ENCODE data around the gene ZFR2.

Gene ZFR2

DNA sequence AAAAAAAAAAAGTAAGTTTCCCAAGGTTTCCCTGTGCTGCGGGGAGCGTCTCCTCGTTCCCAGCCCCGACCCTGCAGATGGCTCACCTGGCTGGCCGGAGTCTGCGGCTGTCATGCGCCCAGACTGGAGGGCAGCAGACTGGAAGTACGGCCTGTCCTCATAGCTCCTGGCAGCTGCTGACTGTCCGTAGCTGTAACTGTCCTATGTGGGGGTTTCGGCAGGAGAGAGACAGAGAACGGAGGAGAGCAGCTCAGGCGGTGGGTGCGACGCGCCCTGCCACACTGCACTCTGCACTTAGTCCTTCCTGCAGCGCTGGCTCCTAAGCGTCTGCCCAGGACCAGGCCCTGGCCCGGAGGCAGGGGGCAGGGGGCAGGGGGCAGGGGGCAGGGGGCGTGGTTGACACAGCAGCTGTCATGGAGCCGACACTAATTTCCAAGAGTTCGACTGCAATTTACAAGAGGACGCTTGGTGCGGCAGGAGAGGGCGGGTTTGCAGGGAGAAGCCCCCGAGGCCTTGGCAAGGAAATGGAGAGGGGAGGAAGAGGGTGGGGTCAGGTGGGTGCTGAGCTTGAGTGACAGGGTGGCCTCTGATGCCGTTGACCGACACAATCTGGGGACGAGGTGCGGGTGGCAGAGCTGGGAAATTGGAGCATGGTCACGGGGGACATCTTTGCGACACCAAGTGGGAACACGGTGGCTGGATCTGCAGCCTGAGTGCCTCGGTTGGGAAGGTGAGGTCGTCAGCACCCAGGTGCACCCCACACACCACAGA lies 35.1 kb downstream of the ZFR2 start:
- no peak overlapping the region for H3K4me3 ChIP-seq (ENCODE audit: low read length)
- peaks cover 50% of the 10 kb centered on the region for H3K27me3 ChIP-seq (ENCODE audit: control insufficient read depth, insufficient read depth, low read length)
- H3K4me1 ChIP-seq (ENCODE audit: control insufficient read depth, insufficient read depth, low read length): no peaks in the 10 kb centered on the region
- no peak overlapping the region for H3K4me2 ChIP-seq (ENCODE audit: low read length)
- H3K9me3 ChIP-seq (replicated peaks; ENCODE audit: low read length): peaks cover 5% of the 10 kb centered on the region
- no peaks in the 10 kb centered on the region for H3K36me3 ChIP-seq (ENCODE audit: insufficient read depth, low read length)
- H3K9ac ChIP-seq (ENCODE audit: low read depth, low read length): no peak overlapping the region

DNA sequence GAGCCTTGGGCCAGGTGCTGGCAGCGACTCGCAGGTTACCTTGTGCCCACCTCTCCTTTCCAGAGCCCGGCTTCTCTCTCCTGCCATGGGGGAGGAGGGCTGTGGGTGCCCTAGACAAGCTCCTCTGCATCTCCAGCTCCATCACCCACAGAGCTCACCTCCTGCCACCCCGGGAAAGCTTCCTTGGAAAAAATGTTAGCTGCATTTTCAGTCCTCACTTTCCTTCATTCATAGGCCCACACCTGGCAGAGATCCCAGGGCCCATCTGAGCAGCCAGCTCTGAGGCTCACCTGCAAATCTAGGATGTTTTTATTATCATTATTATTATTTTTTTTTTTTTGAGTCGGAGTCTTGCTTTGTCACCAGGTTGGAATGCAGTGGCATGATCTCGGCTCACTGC lies 36.8 kb downstream of the ZFR2 start:
- H3K4me3 ChIP-seq (ENCODE audit: low read length): no peak overlapping the region
- no peak overlapping the region for H3K9ac ChIP-seq (ENCODE audit: low read depth, low read length)
- no peak overlapping the region for H3K4me2 ChIP-seq (ENCODE audit: low read length)
- no peaks in the 10 kb centered on the region for H3K9me3 ChIP-seq (replicated peaks; ENCODE audit: low read length)
- H3K36me3 ChIP-seq (ENCODE audit: insufficient read depth, low read length): no peaks in the 10 kb centered on the region
- peaks cover 40% of the 10 kb centered on the region for H3K27me3 ChIP-seq (ENCODE audit: control insufficient read depth, insufficient read depth, low read length)
- H3K4me1 ChIP-seq (ENCODE audit: control insufficient read depth, insufficient read depth, low read length): no peaks in the 10 kb centered on the region

DNA sequence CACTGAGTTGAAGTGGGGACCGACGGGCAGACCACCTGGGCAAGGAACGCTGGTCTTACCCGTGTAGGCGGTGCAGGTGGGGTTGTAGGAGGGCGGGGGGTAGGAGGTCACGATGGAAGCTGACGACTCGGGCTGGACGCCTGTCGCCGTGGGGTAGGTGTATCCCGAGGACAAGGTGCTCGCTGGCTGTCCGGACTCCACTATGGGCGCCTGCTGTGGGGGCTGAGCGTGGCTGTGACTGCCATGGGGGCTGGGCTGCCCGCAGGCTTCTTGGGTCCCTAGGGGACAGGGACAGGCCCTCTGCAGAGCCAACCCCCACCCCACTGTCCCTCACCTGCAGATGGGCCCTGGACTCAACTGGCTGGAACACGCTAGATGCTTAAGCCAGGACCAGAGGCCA lies 37.2 kb downstream of the ZFR2 start:
- Histone ChIP-seq H3K9me3 (replicated peaks; ENCODE audit: low read length) (no peaks in the 10 kb centered on the region), H3K4me3 (ENCODE audit: low read length) (no peak overlapping the region), H3K4me2 (ENCODE audit: low read length) (no peak overlapping the region), H3K36me3 (ENCODE audit: insufficient read depth, low read length) (no peaks in the 10 kb centered on the region), H3K4me1 (ENCODE audit: control insufficient read depth, insufficient read depth, low read length) (no peaks in the 10 kb centered on the region), H3K9ac (ENCODE audit: low read depth, low read length) (no peak overlapping the region), H3K27me3 (ENCODE audit: control insufficient read depth, insufficient read depth, low read length) (peaks cover 40% of the 10 kb centered on the region)

- Histone ChIP-seq H3K4me2 (ENCODE audit: low read length) (no peak overlapping the region), H3K27me3 (ENCODE audit: control insufficient read depth, insufficient read depth, low read length) (peaks cover 43% of the 10 kb centered on the region), H3K36me3 (ENCODE audit: insufficient read depth, low read length) (no peaks in the 10 kb centered on the region), H3K4me1 (ENCODE audit: control insufficient read depth, insufficient read depth, low read length) (no peaks in the 10 kb centered on the region), H3K9me3 (replicated peaks; ENCODE audit: low read length) (no peaks in the 10 kb centered on the region), H3K9ac (ENCODE audit: low read depth, low read length) (no peak overlapping the region), H3K4me3 (ENCODE audit: low read length) (no peak overlapping the region)
These were observed 37.9 kb downstream of the ZFR2 start for GRCh38 chr19:3830621-3831589.

DNA sequence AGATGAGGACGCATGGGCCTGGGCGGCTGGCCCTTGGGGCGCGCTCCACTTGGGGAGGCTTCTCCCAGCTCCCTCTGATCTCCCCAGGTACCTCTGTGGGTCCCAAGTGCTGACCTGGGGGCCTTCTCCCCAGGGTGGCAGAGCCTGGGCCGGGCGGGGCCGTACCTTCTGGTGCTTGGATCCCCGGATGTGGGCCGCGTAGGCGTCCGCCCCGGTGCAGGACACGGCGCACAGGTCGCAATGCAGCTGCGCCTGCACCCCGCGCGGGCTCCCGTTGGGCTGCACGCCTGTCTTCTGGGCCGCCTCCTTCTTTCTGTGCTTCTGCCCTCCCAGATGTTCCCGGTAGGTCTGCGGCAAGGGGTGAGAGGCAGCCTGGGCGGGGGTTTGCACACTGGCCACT lies 41.5 kb downstream of the ZFR2 start:
- H3K9ac ChIP-seq (ENCODE audit: low read depth, low read length): no peak overlapping the region
- no peaks in the 10 kb centered on the region for H3K9me3 ChIP-seq (replicated peaks; ENCODE audit: low read length)
- H3K36me3 ChIP-seq (ENCODE audit: insufficient read depth, low read length): no peaks in the 10 kb centered on the region
- no peaks in the 10 kb centered on the region for H3K4me1 ChIP-seq (ENCODE audit: control insufficient read depth, insufficient read depth, low read length)
- H3K4me3 ChIP-seq (ENCODE audit: low read length): no peak overlapping the region
- H3K4me2 ChIP-seq (ENCODE audit: low read length): no peak overlapping the region
- peaks cover 67% of the 10 kb centered on the region for H3K27me3 ChIP-seq (ENCODE audit: control insufficient read depth, insufficient read depth, low read length)

DNA sequence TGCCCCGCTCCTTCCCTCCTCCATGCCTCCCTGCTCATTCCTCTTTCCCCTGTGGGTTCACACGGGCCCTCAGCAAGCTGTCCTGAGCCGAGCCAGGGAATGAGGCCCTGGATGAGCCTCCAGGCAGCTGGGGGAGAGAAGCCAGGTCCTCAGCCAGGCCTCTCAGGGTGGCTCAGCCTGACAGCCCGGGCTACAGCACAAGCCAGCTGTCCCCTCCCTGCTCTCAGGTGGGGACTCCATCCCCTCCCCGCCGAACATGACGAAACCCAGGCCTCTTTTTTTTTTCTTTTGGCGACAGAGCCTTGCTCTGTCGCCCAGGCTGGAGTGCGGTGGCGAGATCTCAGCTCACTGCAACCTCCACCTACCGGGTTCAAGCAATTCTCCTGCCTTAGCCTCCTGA lies 42.7 kb downstream of the ZFR2 start:
- Histone ChIP-seq H3K9ac (ENCODE audit: low read depth, low read length) (no peak overlapping the region), H3K9me3 (replicated peaks; ENCODE audit: low read length) (no peaks in the 10 kb centered on the region), H3K4me3 (ENCODE audit: low read length) (no peak overlapping the region), H3K4me1 (ENCODE audit: control insufficient read depth, insufficient read depth, low read length) (no peaks in the 10 kb centered on the region), H3K36me3 (ENCODE audit: insufficient read depth, low read length) (no peaks in the 10 kb centered on the region), H3K4me2 (ENCODE audit: low read length) (no peak overlapping the region), H3K27me3 (ENCODE audit: control insufficient read depth, insufficient read depth, low read length) (peaks cover 60% of the 10 kb centered on the region)

GRCh38 chr19:3825286-3825956 lies 43.4 kb downstream of the ZFR2 start:
- Histone ChIP-seq H3K36me3 (ENCODE audit: insufficient read depth, low read length) (no peaks in the 10 kb centered on the region), H3K9ac (ENCODE audit: low read depth, low read length) (no peak overlapping the region), H3K4me1 (ENCODE audit: control insufficient read depth, insufficient read depth, low read length) (no peaks in the 10 kb centered on the region), H3K27me3 (ENCODE audit: control insufficient read depth, insufficient read depth, low read length) (peaks cover 53% of the 10 kb centered on the region), H3K4me2 (ENCODE audit: low read length) (no peak overlapping the region), H3K4me3 (ENCODE audit: low read length) (no peak overlapping the region), H3K9me3 (replicated peaks; ENCODE audit: low read length) (no peaks in the 10 kb centered on the region)

GRCh38 chr19:3823350-3823713 lies 45.5 kb downstream of the ZFR2 start:
- Histone ChIP-seq H3K36me3 (ENCODE audit: insufficient read depth, low read length) (no peaks in the 10 kb centered on the region), H3K4me3 (ENCODE audit: low read length) (no peak overlapping the region), H3K9me3 (replicated peaks; ENCODE audit: low read length) (no peaks in the 10 kb centered on the region), H3K4me1 (ENCODE audit: control insufficient read depth, insufficient read depth, low read length) (no peaks in the 10 kb centered on the region), H3K27me3 (ENCODE audit: control insufficient read depth, insufficient read depth, low read length) (peaks cover 40% of the 10 kb centered on the region), H3K9ac (ENCODE audit: low read depth, low read length) (no peak overlapping the region), H3K4me2 (ENCODE audit: low read length) (no peak overlapping the region)

- no peaks in the 10 kb centered on the region for H3K9me3 ChIP-seq (replicated peaks; ENCODE audit: low read length)
- no peak overlapping the region for H3K9ac ChIP-seq (ENCODE audit: low read depth, low read length)
- H3K36me3 ChIP-seq (ENCODE audit: insufficient read depth, low read length): no peaks in the 10 kb centered on the region
- H3K4me1 ChIP-seq (ENCODE audit: control insufficient read depth, insufficient read depth, low read length): no peaks in the 10 kb centered on the region
- peaks cover 44% of the 10 kb centered on the region for H3K27me3 ChIP-seq (ENCODE audit: control insufficient read depth, insufficient read depth, low read length)
- no peak overlapping the region for H3K4me2 ChIP-seq (ENCODE audit: low read length)
- no peak overlapping the region for H3K4me3 ChIP-seq (ENCODE audit: low read length)
These were observed 46.0 kb downstream of the ZFR2 start for GRCh38 chr19:3822683-3823349.

- Histone ChIP-seq H3K4me2 (ENCODE audit: low read length) (no peak overlapping the region), H3K9ac (ENCODE audit: low read depth, low read length) (no peak overlapping the region), H3K4me1 (ENCODE audit: control insufficient read depth, insufficient read depth, low read length) (no peaks in the 10 kb centered on the region), H3K27me3 (ENCODE audit: control insufficient read depth, insufficient read depth, low read length) (peaks cover 46% of the 10 kb centered on the region), H3K4me3 (ENCODE audit: low read length) (no peak overlapping the region), H3K36me3 (ENCODE audit: insufficient read depth, low read length) (no peaks in the 10 kb centered on the region), H3K9me3 (replicated peaks; ENCODE audit: low read length) (no peaks in the 10 kb centered on the region)
These were observed 46.9 kb downstream of the ZFR2 start for GRCh38 chr19:3821857-3822364.

- H3K4me1 ChIP-seq (ENCODE audit: control insufficient read depth, insufficient read depth, low read length): no peaks in the 10 kb centered on the region
- no peaks in the 10 kb centered on the region for H3K9me3 ChIP-seq (replicated peaks; ENCODE audit: low read length)
- H3K36me3 ChIP-seq (ENCODE audit: insufficient read depth, low read length): no peaks in the 10 kb centered on the region
- no peak overlapping the region for H3K4me3 ChIP-seq (ENCODE audit: low read length)
- no peak overlapping the region for H3K9ac ChIP-seq (ENCODE audit: low read depth, low read length)
- no peak overlapping the region for H3K4me2 ChIP-seq (ENCODE audit: low read length)
- peaks cover 45% of the 10 kb centered on the region for H3K27me3 ChIP-seq (ENCODE audit: control insufficient read depth, insufficient read depth, low read length)
These were observed 47.7 kb downstream of the ZFR2 start for GRCh38 chr19:3821156-3821555.
